SK-N-SH (cell line): ENCODE results near the gene PMIS2. TPM values are rescaled to one million over a fixed set of nuclear protein-coding genes. Genes with fewer than 3 reads are reported as not detected.

Source experiments
- CTCF ChIA-PET: fragments of 300-600, 350-600 bp; formaldehyde crosslinking; extraction: SDS; loops from one replicate; lab custom pipeline; 2021; lab: Yijun Ruan, JAX
- POLR2A ChIA-PET: fragments of 350-600 bp; sonication (Branson Sonifier 250); formaldehyde crosslinking; extraction: SDS; loops from one replicate; lab custom pipeline; 2020; ENCODE audit warnings: antibody characterized with exemption, inconsistent platforms; lab: Yijun Ruan, JAX
- DNase-seq: peaks from one replicate; pipeline ENCODE4 v3.0.0; 2012
- H2AFZ ChIP-seq: fragments of 200-600 bp; sonication (generic); 2 replicates; pipeline ENCODE4 v1.8.1; 2016; ENCODE audit warnings: antibody characterized with exemption, mild to moderate bottlenecking, low read depth
- H3F3A ChIP-seq: fragments of 200-600 bp; sonication (generic); replicated peaks from 2 replicates; pipeline ENCODE3; 2016; ENCODE audit warnings: antibody characterized with exemption, mild to moderate bottlenecking; ENCODE audit not compliant: insufficient read depth
- H3K27ac ChIP-seq, 2 experiments: fragments of 200-500 bp in 1 of 2; fragments of 200-600 bp in 1 of 2; sonication (Bioruptor generic) in 1 of 2; sonication (generic), shearing (Covaris generic) in 1 of 2; 2 replicates each; pipeline versions ENCODE4 v1.5.1 to v1.6.1; 2014 to 2016; ENCODE audit warnings: low read depth in 2 of 2, inconsistent platforms in 1 of 2, low read length in 1 of 2, mild to moderate bottlenecking in 1 of 2, mixed read lengths in 1 of 2
- H3K27me3 ChIP-seq: fragments of 200-600 bp; sonication (generic), shearing (Covaris generic); 2 replicates; pipeline ENCODE4 v1.6.1; 2016; ENCODE audit warnings: mixed run types; ENCODE audit not compliant: insufficient read depth
- H3K36me3 ChIP-seq, 2 experiments: fragments of 200-500 bp in 1 of 2; fragments of 200-600 bp in 1 of 2; sonication (Bioruptor generic) in 1 of 2; sonication (generic) in 1 of 2; replicated peaks in 1 of 2; 2 replicates each; pipeline versions ENCODE3 to v1.5.1; 2014 to 2016; ENCODE audit warnings: low read length in 1 of 2, mild to moderate bottlenecking in 1 of 2; ENCODE audit not compliant: insufficient read depth in 2 of 2, control insufficient read depth in 1 of 2
- H3K4me1 ChIP-seq, 2 experiments: fragments of 200-500 bp in 1 of 2; fragments of 200-600 bp in 1 of 2; sonication (Bioruptor generic) in 1 of 2; sonication (generic), shearing (Covaris generic) in 1 of 2; 2 replicates each; pipeline versions ENCODE4 v1.5.1 to v1.6.1; 2014 to 2016; ENCODE audit warnings: low read depth in 1 of 2, low read length in 1 of 2, mixed run types in 1 of 2; ENCODE audit not compliant: insufficient read depth in 2 of 2, control insufficient read depth in 1 of 2
- H3K4me2 ChIP-seq: fragments of 200-600 bp; sonication (generic), shearing (Covaris generic); 2 replicates; pipeline ENCODE4 v1.6.1; 2017; ENCODE audit warnings: mixed run types
- H3K4me3 ChIP-seq, 2 experiments: fragments of 200-500 bp in 1 of 2; fragments of 200-600 bp in 1 of 2; sonication (Bioruptor generic) in 1 of 2; sonication (generic), shearing (Covaris generic) in 1 of 2; 2 replicates each; pipeline versions ENCODE4 v1.5.1 to v1.8.1; 2014 to 2016; ENCODE audit warnings: low read depth in 2 of 2, inconsistent platforms in 1 of 2, low read length in 1 of 2, mild to moderate bottlenecking in 1 of 2, mixed read lengths in 1 of 2, moderate library complexity in 1 of 2
- H3K79me2 ChIP-seq: fragments of 200-600 bp; sonication (generic); 2 replicates; pipeline ENCODE4 v1.8.1; 2017; ENCODE audit warnings: mild to moderate bottlenecking; ENCODE audit not compliant: insufficient read depth
- H3K9ac ChIP-seq: fragments of 200-600 bp; sonication (generic); 2 replicates; pipeline ENCODE4 v1.6.1; 2017; ENCODE audit warnings: mixed run types
- H3K9me2 ChIP-seq: fragments of 200-600 bp; sonication (generic); 2 replicates; pipeline ENCODE4 v1.6.1; 2017; ENCODE audit warnings: mixed run types
- H3K9me3 ChIP-seq: fragments of 200-600 bp; sonication (generic); 2 replicates; pipeline ENCODE4 v1.6.1; 2017; ENCODE audit warnings: mixed run types, mild to moderate bottlenecking, moderate library complexity
- H4K20me1 ChIP-seq: fragments of 200-600 bp; sonication (generic); 2 replicates; pipeline ENCODE4 v1.6.1; 2017; ENCODE audit warnings: mild to moderate bottlenecking, mixed run types; ENCODE audit not compliant: insufficient read depth
- CHD2 ChIP-seq: fragments of 150-350 bp; IDR thresholded peaks from 2 replicates; pipeline ENCODE4 v1.6.1; 2018; ENCODE audit warnings: low read length; ENCODE audit not compliant: partially characterized antibody
- CTCF ChIP-seq: fragments of 200-600 bp; sonication (generic); IDR thresholded peaks from 2 replicates; pipeline ENCODE4 v1.6.1; 2017; ENCODE audit warnings: antibody characterized with exemption, mild to moderate bottlenecking, moderate library complexity
- FOXJ3 ChIP-seq: sonication (generic); formaldehyde crosslinking; IDR thresholded peaks from 2 replicates; pipeline ENCODE4 v1.5.1; 2020; ENCODE audit warnings: mild to moderate bottlenecking, missing genetic modification reagents
- GABPA ChIP-seq: IDR thresholded peaks from 2 replicates; pipeline ENCODE4 v1.4.0; 2012; ENCODE audit warnings: low read depth, mild to moderate bottlenecking
- IRF3 ChIP-seq: fragments of 150-350 bp; IDR thresholded peaks from 2 replicates; pipeline ENCODE4 v1.6.1; 2016; ENCODE audit warnings: mild to moderate bottlenecking, low read depth, low read length
- JUND ChIP-seq: IDR thresholded peaks from 2 replicates; pipeline ENCODE4 v1.4.0; 2012
- MEF2A ChIP-seq: IDR thresholded peaks from 2 replicates; pipeline ENCODE4 v1.4.0; 2012; ENCODE audit warnings: low read depth, borderline replicate concordance
- PBX3 ChIP-seq: IDR thresholded peaks from 2 replicates; pipeline ENCODE4; 2012
- POLR2AphosphoS5 ChIP-seq: IDR thresholded peaks from 2 replicates; pipeline ENCODE4 v1.6.1; 2012; ENCODE audit warnings: low read depth, low read length
- RXRA ChIP-seq: IDR thresholded peaks from 2 replicates; pipeline ENCODE4 v1.4.0; 2012; ENCODE audit warnings: low read depth, mild to moderate bottlenecking, borderline replicate concordance
- SIN3A ChIP-seq: IDR thresholded peaks from 2 replicates; pipeline ENCODE4 v1.6.1; 2012; ENCODE audit warnings: low read depth, mild to moderate bottlenecking, low read length, moderate library complexity, borderline replicate concordance
- USF1 ChIP-seq: IDR thresholded peaks from 2 replicates; pipeline ENCODE4 v1.4.0; 2012; ENCODE audit warnings: low read depth, borderline replicate concordance
- YY1 ChIP-seq: IDR thresholded peaks from 2 replicates; pipeline ENCODE4 v1.4.0; 2012; ENCODE audit warnings: low read depth, mild to moderate bottlenecking
- ZBTB33 ChIP-seq: IDR thresholded peaks from 2 replicates; pipeline ENCODE4 v1.4.0; 2012; ENCODE audit warnings: low read depth, borderline replicate concordance
- WGBS: methylation state at CpG from one replicate; pipeline ENCODE4 v1.1.6; 2017; ENCODE audit warnings: low lambda C conversion rate; 5-methylcytosine and 5-hydroxymethylcytosine counted together
- polyA plus RNA-seq, 3 experiments: library from polyadenylated mRNA; depleted of rRNA; stranded (reverse); fragments of >200 nt; gene quantifications; 2 replicates each; pipeline ENCODE4 v1.2.3, GENCODE V29; 2012

PMIS2 gene
- polyA plus RNA-seq, 1 of the 3 experiments (the other 2 are of a cell fraction), result not detected

GRCh38 chr19:35554076-35554475 is 31.9 kb upstream of the PMIS2 start:
- Histone ChIP-seq H3F3A (no peaks in the 10 kb centered on the region), H3K79me2 (no peaks in the 10 kb centered on the region), H3K4me2 (no peak overlapping the region), H4K20me1 (peaks cover 5% of the 10 kb centered on the region; the same call in 1 of the 2 replicates), H3K27ac (no peak overlapping the region), H3K27me3 (peaks cover 9% of the 10 kb centered on the region), H3K9me3 (no peaks in the 10 kb centered on the region), H3K36me3 (no peaks in the 10 kb centered on the region), H3K9me2 (no peaks in the 10 kb centered on the region), H2AFZ (no peak overlapping the region), H3K4me1 (peaks cover 0 to 11% of the 10 kb centered on the region in 2 experiments; a peak in 1 of 4 replicates), H3K9ac (no peak overlapping the region), H3K4me3 (no peak overlapping the region)
- DNase-seq, result no peak
- 47% methylated on average over 5 of the region's 5 CpGs for WGBS
- CTCF ChIA-PET, result interaction anchor here (1.2 kb wide), 1 partner anchor 66 kb away, joined by 3 read pairs; no protein-coding TSS in a partner anchor
- POLR2A ChIA-PET, result no interaction called here
- TF ChIP-seq ZBTB33 (no peak), MEF2A (no peak), IRF3 (no peak), FOXJ3 (CRISPR knock-in tag) (no peak), CHD2 (no peak), RXRA (no peak), USF1 (no peak), POLR2AphosphoS5 (no peak), CTCF (no peak), SIN3A (no peak), GABPA (no peak), JUND (no peak), PBX3 (no peak), YY1 (no peak)
